ENCODE results near the gene HNRNPL. TPM values are rescaled to one million over a fixed set of nuclear protein-coding genes. Genes with fewer than 3 reads are reported as not detected.

HNRNPL gene
- polyA plus RNA-seq, 3 donors, result 51.9 to 234 (median 58.7) TPM

DNA sequence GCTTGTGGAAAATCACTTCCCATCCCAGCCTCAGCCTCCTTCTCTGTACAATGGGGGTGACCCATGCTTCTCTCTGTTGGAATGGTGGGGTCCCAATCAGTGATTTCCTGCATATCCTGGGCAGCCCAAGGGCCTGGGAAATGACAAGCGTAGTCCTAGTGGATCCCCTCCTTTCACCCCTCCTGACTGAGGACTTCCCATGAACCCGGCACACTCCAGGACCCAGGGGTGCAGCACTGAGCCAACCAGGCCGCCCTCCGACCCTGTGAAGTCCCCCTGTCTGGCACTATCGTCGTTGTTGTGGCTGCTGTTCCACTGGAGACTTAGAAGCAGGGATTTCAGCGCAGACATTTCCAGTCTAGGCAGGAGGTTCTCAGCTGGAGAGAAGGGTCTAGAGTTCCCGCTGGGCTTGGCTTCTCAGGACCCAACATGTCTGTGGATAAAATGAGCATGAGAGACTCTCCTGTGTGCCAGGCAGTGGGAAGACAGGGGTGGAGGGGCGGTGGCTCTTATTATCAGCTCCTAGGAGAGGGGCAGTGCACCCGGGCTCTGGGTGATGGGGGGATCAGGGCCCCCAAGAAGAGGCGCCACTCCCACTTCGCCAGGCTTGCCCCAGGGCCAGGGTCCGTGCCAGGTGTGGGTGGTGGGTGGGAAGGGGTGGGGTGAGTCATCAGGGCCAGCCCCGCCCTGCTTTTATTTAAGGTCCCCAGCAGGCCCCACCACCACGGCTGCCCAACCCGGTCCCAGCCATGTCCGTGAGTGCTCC lies 61.1 kb downstream of the HNRNPL start, which contains the start of gene LGALS7B:
Gene LGALS7B, plus strand, starts transcription at position 723 of the 766 bp plus-strand sequence. Its CDS starts 27 bp downstream, at position 750.
- H3K4me3 ChIP-seq (replicated peaks in 1 of 3; ENCODE audit: low read depth in 2 of 3, low read length in 3 of 3), result no peak within 1 kb of the TSS
- no peaks in the 10 kb centered on the region for H3K79me2 ChIP-seq (ENCODE audit: insufficient read depth, low read length)
- no peak within 1 kb of the TSS for H3K9ac ChIP-seq (ENCODE audit: insufficient read depth, low read length, poor library complexity, severe bottlenecking)
- H3K27me3 ChIP-seq (ENCODE audit: control insufficient read depth in 2 of 2, insufficient read depth in 2 of 2, low read length in 2 of 2), result no peaks in the 10 kb centered on the region
- H2AFZ ChIP-seq (ENCODE audit: insufficient read depth, low read depth, low read length, poor library complexity, severe bottlenecking), result no peak within 1 kb of the TSS
- H3K4me3 Mint-ChIP-seq, result no peak within 1 kb of the TSS
- intact Hi-C loops (cut with micrococcal nuclease), result loop anchor here in 1 of 2 donors (2.0 kb wide), 1 partner anchor 20 kb away; no protein-coding TSS in a partner anchor
- no peak within 1 kb of the TSS for H3K4me2 ChIP-seq (replicated peaks; ENCODE audit: extremely low read depth, low read length, poor library complexity, severe bottlenecking)
- no peak within 1 kb of the TSS for H3K27ac Mint-ChIP-seq
- TF ChIP-seq, protein P1, sequence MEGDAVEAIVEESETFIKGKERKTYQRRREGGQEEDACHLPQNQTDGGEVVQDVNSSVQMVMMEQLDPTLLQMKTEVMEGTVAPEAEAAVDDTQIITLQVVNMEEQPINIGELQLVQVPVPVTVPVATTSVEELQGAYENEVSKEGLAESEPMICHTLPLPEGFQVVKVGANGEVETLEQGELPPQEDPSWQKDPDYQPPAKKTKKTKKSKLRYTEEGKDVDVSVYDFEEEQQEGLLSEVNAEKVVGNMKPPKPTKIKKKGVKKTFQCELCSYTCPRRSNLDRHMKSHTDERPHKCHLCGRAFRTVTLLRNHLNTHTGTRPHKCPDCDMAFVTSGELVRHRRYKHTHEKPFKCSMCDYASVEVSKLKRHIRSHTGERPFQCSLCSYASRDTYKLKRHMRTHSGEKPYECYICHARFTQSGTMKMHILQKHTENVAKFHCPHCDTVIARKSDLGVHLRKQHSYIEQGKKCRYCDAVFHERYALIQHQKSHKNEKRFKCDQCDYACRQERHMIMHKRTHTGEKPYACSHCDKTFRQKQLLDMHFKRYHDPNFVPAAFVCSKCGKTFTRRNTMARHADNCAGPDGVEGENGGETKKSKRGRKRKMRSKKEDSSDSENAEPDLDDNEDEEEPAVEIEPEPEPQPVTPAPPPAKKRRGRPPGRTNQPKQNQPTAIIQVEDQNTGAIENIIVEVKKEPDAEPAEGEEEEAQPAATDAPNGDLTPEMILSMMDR (IDR thresholded peaks at IDR 0.05), result no peak
- no peaks in the 10 kb centered on the region for H3K9me3 Mint-ChIP-seq
- no peaks in the 10 kb centered on the region for H3K9me3 ChIP-seq (replicated peaks in 1 of 2; ENCODE audit: control insufficient read depth in 1 of 2, insufficient read depth in 1 of 2, low read length in 2 of 2)
- no peaks in the 10 kb centered on the region for H3K36me3 Mint-ChIP-seq
- H3K27me3 Mint-ChIP-seq (ENCODE audit: low read depth in 3 of 3), result peaks cover 0 to 3% (median 0%) of the 10 kb centered on the region in 3 donors
- no peak within 1 kb of the TSS for H3K27ac ChIP-seq (ENCODE audit: low read depth in 1 of 2, low read length in 2 of 2)
- H4K20me1 ChIP-seq (ENCODE audit: insufficient read depth, low read length), result no peaks in the 10 kb centered on the region
- H3K36me3 ChIP-seq (replicated peaks in 1 of 2; ENCODE audit: control insufficient read depth in 1 of 2, insufficient read depth in 2 of 2, low read length in 2 of 2), result no peaks in the 10 kb centered on the region
- WGBS (ENCODE audit: insufficient coverage), result 95% methylated on average over 8 of the region's 17 CpGs
- DNase-seq, result no peak
- peaks cover 9% of the 10 kb centered on the region in 2 donors for H3K4me1 ChIP-seq (ENCODE audit: control insufficient read depth in 1 of 2, insufficient read depth in 2 of 2, low read length in 2 of 2)
- peaks cover 7% of the 10 kb centered on the region for H3K4me1 Mint-ChIP-seq

DNA sequence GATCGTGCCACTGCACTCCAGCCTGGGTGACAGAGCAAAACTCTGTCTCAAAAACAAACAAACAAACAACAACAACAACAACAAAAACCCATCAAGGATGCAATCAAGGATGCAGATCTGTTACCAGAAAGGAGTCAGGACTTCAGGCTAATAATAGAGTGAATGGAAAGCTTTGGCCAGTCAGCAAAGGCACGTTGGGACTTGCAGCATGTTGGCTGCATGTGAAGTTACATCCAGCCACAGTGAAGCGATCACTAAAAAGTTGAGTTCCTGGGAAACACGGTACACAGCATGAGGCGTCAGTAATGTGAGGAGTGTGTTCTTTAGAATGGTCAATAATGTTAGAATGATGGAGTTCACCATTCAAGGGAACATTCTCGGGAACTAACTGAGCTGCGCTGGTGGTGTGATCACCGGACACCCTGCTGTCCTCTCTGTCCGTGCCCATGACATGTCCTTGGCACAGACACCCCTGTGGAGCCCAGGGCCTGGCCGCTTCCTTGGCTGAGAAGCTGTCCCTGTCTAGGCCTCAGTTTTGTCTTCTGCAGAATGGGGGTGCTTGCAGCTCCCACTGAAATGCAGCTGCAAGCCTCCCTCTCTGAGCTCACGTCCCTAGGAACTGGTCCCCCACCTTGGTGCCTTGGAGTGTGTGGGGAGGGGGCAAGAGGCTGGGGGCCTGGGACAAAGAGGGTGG lies 63.1 kb downstream of the HNRNPL start:
- no peaks in the 10 kb centered on the region for H3K36me3 ChIP-seq (replicated peaks in 1 of 2; ENCODE audit: control insufficient read depth in 1 of 2, insufficient read depth in 2 of 2, low read length in 2 of 2)
- WGBS (ENCODE audit: insufficient coverage), result 91% methylated on average over 10 of the region's 11 CpGs
- H3K4me1 Mint-ChIP-seq, result no peaks in the 10 kb centered on the region
- DNase-seq, result no peak
- no peaks in the 10 kb centered on the region for H3K36me3 Mint-ChIP-seq
- peaks cover 0 to 4% (median 3%) of the 10 kb centered on the region in 3 donors for H3K27me3 Mint-ChIP-seq (ENCODE audit: low read depth in 3 of 3)
- H3K4me3 ChIP-seq (replicated peaks in 1 of 3; ENCODE audit: low read depth in 2 of 3, low read length in 3 of 3), result no peak overlapping the region
- no peak overlapping the region for H3K4me3 Mint-ChIP-seq
- no peaks in the 10 kb centered on the region for H3K4me1 ChIP-seq (ENCODE audit: control insufficient read depth in 1 of 2, insufficient read depth in 2 of 2, low read length in 2 of 2)
- H3K27ac Mint-ChIP-seq, result no peak overlapping the region
- no peaks in the 10 kb centered on the region for H3K27me3 ChIP-seq (ENCODE audit: control insufficient read depth in 2 of 2, insufficient read depth in 2 of 2, low read length in 2 of 2)
- no peaks in the 10 kb centered on the region for H3K9me3 ChIP-seq (replicated peaks in 1 of 2; ENCODE audit: control insufficient read depth in 1 of 2, insufficient read depth in 1 of 2, low read length in 2 of 2)
- no peaks in the 10 kb centered on the region for H3K9me3 Mint-ChIP-seq
- H4K20me1 ChIP-seq (ENCODE audit: insufficient read depth, low read length), result no peaks in the 10 kb centered on the region
- no peaks in the 10 kb centered on the region for H3K79me2 ChIP-seq (ENCODE audit: insufficient read depth, low read length)
- H3K4me2 ChIP-seq (replicated peaks; ENCODE audit: extremely low read depth, low read length, poor library complexity, severe bottlenecking), result no peak overlapping the region
- TF ChIP-seq, protein P1 (IDR thresholded peaks at IDR 0.05), result no peak
- H3K9ac ChIP-seq (ENCODE audit: insufficient read depth, low read length, poor library complexity, severe bottlenecking), result no peak overlapping the region
- H2AFZ ChIP-seq (ENCODE audit: insufficient read depth, low read depth, low read length, poor library complexity, severe bottlenecking), result no peak overlapping the region
- no peak overlapping the region for H3K27ac ChIP-seq (ENCODE audit: low read depth in 1 of 2, low read length in 2 of 2)
- intact Hi-C loops (cut with micrococcal nuclease), result no loop called here

Small RNA genes within 50 kb of the gene (small RNA-seq; reads per million reads assigned to genes)
- not detected for gene RNU6-140P (ENCODE audit: insufficient read length, low read depth)

Other genes with a start within 250 kb of the HNRNPL start
- gene MAP4K1, start 232.0 kb downstream of the HNRNPL start, polyA plus RNA-seq, result 10 to 100 TPM; 19.8 to 41.3 (median 22.4) TPM
- 1,000 to 10,000 TPM in 1 of 3 donors, 100 to 1,000 TPM in 2; 326 to 1,088 (median 381) TPM for gene EIF3K, start 230.8 kb downstream of the HNRNPL start, polyA plus RNA-seq
- gene ACTN4, start 202.3 kb downstream of the HNRNPL start, polyA plus RNA-seq, result 100 to 1,000 TPM in 1 of 3 donors, 10 to 100 TPM in 1, 1 to 10 TPM in 1; 8.4 to 177 (median 16.0) TPM
- 1 to 10 TPM in 1 of 3 donors, not detected in 2; 1.8 TPM for gene CAPN12, start 105.5 kb downstream of the HNRNPL start, polyA plus RNA-seq
- not detected for gene LGALS7, start 76.5 kb downstream of the HNRNPL start, polyA plus RNA-seq
- not detected for gene LGALS7B, start 60.8 kb downstream of the HNRNPL start, polyA plus RNA-seq
- gene LGALS4, start 37.0 kb downstream of the HNRNPL start, polyA plus RNA-seq, result 1 to 10 TPM in 1 of 3 donors, not detected in 2; 1.7 TPM
- 100 to 1,000 TPM; 149 to 187 (median 173) TPM for gene ECH1, start 18.2 kb downstream of the HNRNPL start, polyA plus RNA-seq
- 10 to 100 TPM in 1 of 3 donors, 1 to 10 TPM in 2; 4.1 to 13.5 (median 7.2) TPM for gene RINL, start 28.3 kb upstream of the HNRNPL start, polyA plus RNA-seq
- 10 to 100 TPM; 57.5 to 65.9 (median 64.3) TPM for gene SIRT2, start 49.6 kb upstream of the HNRNPL start, polyA plus RNA-seq
- 10 to 100 TPM in 1 of 3 donors, 1 to 10 TPM in 2; 6.7 to 29.4 (median 9.0) TPM for gene NFKBIB, start 50.0 kb upstream of the HNRNPL start, polyA plus RNA-seq
- under 1 TPM in 1 of 3 donors, not detected in 2; 0.89 TPM for gene CCER2, start 62.2 kb upstream of the HNRNPL start, polyA plus RNA-seq
- gene SARS2, start 80.8 kb upstream of the HNRNPL start, polyA plus RNA-seq, result 10 to 100 TPM in 1 of 3 donors, 1 to 10 TPM in 2; 8.1 to 21.9 (median 8.3) TPM
- 10 to 100 TPM; 17.2 to 81.5 (median 73.0) TPM for gene MRPS12, start 81.0 kb upstream of the HNRNPL start, polyA plus RNA-seq
- not detected for gene FBXO17, start 125.8 kb upstream of the HNRNPL start, polyA plus RNA-seq
- gene FBXO27, start 182.6 kb upstream of the HNRNPL start, polyA plus RNA-seq, result not detected
- not detected for gene ACP7, start 234.4 kb upstream of the HNRNPL start, polyA plus RNA-seq